Suprapubic skin (tissue), 4 donors: Measurements from ENCODE around the gene KCTD20. TPM values are rescaled to one million over a fixed set of nuclear protein-coding genes. Genes with fewer than 3 reads are reported as not detected.

Experiments used
- DNase-seq, 2 donors: peaks; one replicate each; pipeline ENCODE4 v3.0.0-alpha.2; 2019; ENCODE audit warnings: low spot score in 2 of 2
- H3K27ac ChIP-seq: fragments of 200-600 bp; sonication (generic); one replicate; pipeline ENCODE4 v1.5.1; 2019
- H3K27me3 ChIP-seq: fragments of 200-600 bp; sonication (generic); one replicate; pipeline ENCODE4 v1.5.1; 2019
- H3K36me3 ChIP-seq: fragments of 200-600 bp; sonication (generic); one replicate; pipeline ENCODE4 v1.5.1; 2019
- H3K4me1 ChIP-seq: fragments of 200-600 bp; sonication (generic); one replicate; pipeline ENCODE4 v1.5.1; 2019
- H3K4me3 ChIP-seq: fragments of 200-600 bp; sonication (generic); one replicate; pipeline ENCODE4 v1.5.1; 2019; ENCODE audit warnings: mild to moderate bottlenecking
- H3K9me3 ChIP-seq: fragments of 200-600 bp; sonication (generic); one replicate; pipeline ENCODE4 v1.5.1; 2019
- EP300 ChIP-seq: sonication (generic); formaldehyde crosslinking; IDR thresholded peaks from one replicate; pipeline ENCODE4 v1.6.1; 2017; ENCODE audit warnings: antibody characterized with exemption
- POLR2A ChIP-seq, 2 donors: fragments of 450-650 bp; IDR thresholded peaks; one replicate each; pipeline ENCODE4 v1.6.1; 2017; ENCODE audit warnings: antibody characterized with exemption in 2 of 2, mild to moderate bottlenecking in 2 of 2, moderate library complexity in 2 of 2
- POLR2AphosphoS5 ChIP-seq, 3 donors: sonication (generic); formaldehyde crosslinking; IDR thresholded peaks; one replicate each; pipeline ENCODE4 v1.6.1; 2017; ENCODE audit warnings: antibody characterized with exemption in 3 of 3
- WGBS: methylation state at CpG from one replicate; pipeline ENCODE4 v1.1.5; 2018; 5-methylcytosine and 5-hydroxymethylcytosine counted together
- total RNA-seq, 4 donors: library from RNA; depleted of rRNA; stranded (reverse); fragments of >200 nt; gene quantifications; one replicate each; pipeline ENCODE4 v1.1.0, GENCODE V29; 2016
- TF ChIP-seq, protein P1 (sequence below), 2 donors: fragments of 200-600 bp in 1 of 2; fragments of 450-650 bp in 1 of 2; sonication (generic) in 1 of 2; IDR thresholded peaks; one replicate each; pipeline ENCODE4 v1.5.1; 2016 to 2019; ENCODE audit warnings: antibody characterized with exemption in 2 of 2, mild to moderate bottlenecking in 1 of 2, moderate library complexity in 1 of 2

The KCTD20 gene
- total RNA-seq, 4 donors from 2014 or later, result 39.3 to 63.3 (median 56.9) TPM

DNA sequence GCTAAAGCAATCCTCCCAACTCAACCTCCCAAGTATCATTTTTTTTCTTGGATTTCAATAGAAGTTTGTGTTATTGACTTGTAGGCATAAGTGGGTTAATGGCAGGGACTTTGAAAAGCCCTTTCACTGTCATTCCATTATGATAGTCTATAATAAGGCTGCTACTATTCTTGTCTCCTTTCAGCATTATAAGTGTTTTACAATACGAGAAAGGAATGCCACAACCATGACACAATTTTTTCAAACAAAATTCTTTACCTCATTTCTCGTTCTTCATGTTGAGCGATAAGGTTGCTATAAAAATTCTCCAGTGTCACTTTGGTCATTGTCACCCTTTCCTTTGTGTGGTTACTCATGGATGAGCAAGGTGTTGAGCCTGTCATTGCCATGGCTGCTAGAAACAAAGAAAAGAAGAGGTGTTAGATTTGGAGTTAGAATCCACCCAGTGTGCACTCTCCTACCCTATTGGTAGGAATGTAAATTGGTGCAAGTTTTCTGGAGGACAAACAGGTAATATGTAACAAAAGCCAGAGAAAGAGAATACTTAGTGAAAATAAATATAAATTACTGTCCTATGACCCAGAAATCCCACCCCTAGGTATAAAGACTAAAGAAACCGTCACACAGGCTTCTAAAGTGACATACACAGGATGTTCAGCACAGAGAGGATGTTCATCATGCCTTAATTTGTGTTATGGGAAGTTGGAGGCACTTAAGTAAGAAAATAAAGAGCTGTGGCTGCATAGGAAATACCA lies 97.2 kb downstream of the KCTD20 start:
- Histone ChIP-seq H3K9me3 (no peaks in the 10 kb centered on the region), H3K27me3 (no peaks in the 10 kb centered on the region), H3K4me3 (no peak overlapping the region), H3K36me3 (peaks cover 21% of the 10 kb centered on the region), H3K27ac (no peak overlapping the region), H3K4me1 (peaks cover 23% of the 10 kb centered on the region)
- TF ChIP-seq, protein P1, sequence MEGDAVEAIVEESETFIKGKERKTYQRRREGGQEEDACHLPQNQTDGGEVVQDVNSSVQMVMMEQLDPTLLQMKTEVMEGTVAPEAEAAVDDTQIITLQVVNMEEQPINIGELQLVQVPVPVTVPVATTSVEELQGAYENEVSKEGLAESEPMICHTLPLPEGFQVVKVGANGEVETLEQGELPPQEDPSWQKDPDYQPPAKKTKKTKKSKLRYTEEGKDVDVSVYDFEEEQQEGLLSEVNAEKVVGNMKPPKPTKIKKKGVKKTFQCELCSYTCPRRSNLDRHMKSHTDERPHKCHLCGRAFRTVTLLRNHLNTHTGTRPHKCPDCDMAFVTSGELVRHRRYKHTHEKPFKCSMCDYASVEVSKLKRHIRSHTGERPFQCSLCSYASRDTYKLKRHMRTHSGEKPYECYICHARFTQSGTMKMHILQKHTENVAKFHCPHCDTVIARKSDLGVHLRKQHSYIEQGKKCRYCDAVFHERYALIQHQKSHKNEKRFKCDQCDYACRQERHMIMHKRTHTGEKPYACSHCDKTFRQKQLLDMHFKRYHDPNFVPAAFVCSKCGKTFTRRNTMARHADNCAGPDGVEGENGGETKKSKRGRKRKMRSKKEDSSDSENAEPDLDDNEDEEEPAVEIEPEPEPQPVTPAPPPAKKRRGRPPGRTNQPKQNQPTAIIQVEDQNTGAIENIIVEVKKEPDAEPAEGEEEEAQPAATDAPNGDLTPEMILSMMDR (IDR thresholded peaks at IDR 0.05), result no peak
- TF ChIP-seq POLR2A (IDR thresholded peaks at IDR 0.05) (no peak), POLR2AphosphoS5 (IDR thresholded peaks at IDR 0.05) (no peak), EP300 (no peak)
- 87% methylated on average over 4 of the region's 4 CpGs for WGBS
- DNase-seq, result no peak

Other genes starting within 250 kb of the KCTD20 start
- gene BRPF3, start 246.3 kb upstream of the KCTD20 start, total RNA-seq, result 10 to 100 TPM; 19.3 to 28.5 (median 20.5) TPM
- 10 to 100 TPM; 15.7 to 40.3 (median 32.9) TPM for gene PNPLA1, start 172.9 kb upstream of the KCTD20 start, total RNA-seq
- gene BNIP5, start 106.1 kb upstream of the KCTD20 start, total RNA-seq, result under 1 TPM in 1 of 4 donors, not detected in 3; 0.11 TPM
- 10 to 100 TPM in 2 of 4 donors, 1 to 10 TPM in 2; 5.9 to 13.0 (median 9.5) TPM for gene ETV7, start 55.3 kb upstream of the KCTD20 start, total RNA-seq
- not detected for gene PXT1, start 146 bp upstream of the KCTD20 start, total RNA-seq
- 10 to 100 TPM; 23.0 to 33.8 (median 27.0) TPM for gene STK38, start 104.5 kb downstream of the KCTD20 start, total RNA-seq
- gene SRSF3, start 151.4 kb downstream of the KCTD20 start, total RNA-seq, result 100 to 1,000 TPM; 152 to 180 (median 167) TPM
- 100 to 1,000 TPM; 138 to 315 (median 207) TPM for gene CDKN1A, start 235.7 kb downstream of the KCTD20 start, total RNA-seq